Measurements from ENCODE around the gene AASS.

The AASS gene

GRCh38 chr7:122082160-122082559 is 61.9 kb downstream of the AASS start:
- H3K9ac ChIP-seq (ENCODE audit: low read length in 5 of 5) = no peak overlapping the region
- peaks cover 23 to 62% (median 44%) of the 10 kb centered on the region in 5 donors for H3K36me3 ChIP-seq (ENCODE audit: control insufficient read depth in 5 of 5, insufficient read depth in 5 of 5, low read length in 5 of 5)
- H3K4me1 ChIP-seq (ENCODE audit: control insufficient read depth in 5 of 5, insufficient read depth in 5 of 5, low read length in 5 of 5) = no peaks in the 10 kb centered on the region
- no peaks in the 10 kb centered on the region for H3K9me3 ChIP-seq (ENCODE audit: control insufficient read depth in 5 of 5, low read length in 5 of 5)
- no peak overlapping the region for H3K27ac ChIP-seq (ENCODE audit: low read depth, low read length)
- no peak overlapping the region for H3K4me3 ChIP-seq (ENCODE audit: low read depth in 1 of 5, low read length in 5 of 5)
- no peaks in the 10 kb centered on the region for H3K27me3 ChIP-seq (ENCODE audit: control insufficient read depth in 5 of 5, insufficient read depth in 4 of 5, low read length in 5 of 5)

GRCh38 chr7:122073635-122074034 is 70.4 kb downstream of the AASS start:
- H3K27ac ChIP-seq (ENCODE audit: low read depth, low read length) = no peak overlapping the region
- peaks cover 15 to 30% (median 26%) of the 10 kb centered on the region in 5 donors for H3K36me3 ChIP-seq (ENCODE audit: control insufficient read depth in 5 of 5, insufficient read depth in 5 of 5, low read length in 5 of 5)
- no peaks in the 10 kb centered on the region for H3K9me3 ChIP-seq (ENCODE audit: control insufficient read depth in 5 of 5, low read length in 5 of 5)
- H3K4me1 ChIP-seq (ENCODE audit: control insufficient read depth in 5 of 5, insufficient read depth in 5 of 5, low read length in 5 of 5) = no peaks in the 10 kb centered on the region
- no peak overlapping the region for H3K4me3 ChIP-seq (ENCODE audit: low read depth in 1 of 5, low read length in 5 of 5)
- H3K9ac ChIP-seq (ENCODE audit: low read length in 5 of 5) = no peak overlapping the region
- H3K27me3 ChIP-seq (ENCODE audit: control insufficient read depth in 5 of 5, insufficient read depth in 4 of 5, low read length in 5 of 5) = no peaks in the 10 kb centered on the region

- H3K27me3 ChIP-seq (ENCODE audit: control insufficient read depth in 5 of 5, insufficient read depth in 4 of 5, low read length in 5 of 5) = no peaks in the 10 kb centered on the region
- H3K9ac ChIP-seq (ENCODE audit: low read length in 5 of 5) = no peak overlapping the region
- no peak overlapping the region for H3K27ac ChIP-seq (ENCODE audit: low read depth, low read length)
- peaks cover 13 to 28% (median 25%) of the 10 kb centered on the region in 5 donors for H3K36me3 ChIP-seq (ENCODE audit: control insufficient read depth in 5 of 5, insufficient read depth in 5 of 5, low read length in 5 of 5)
- H3K4me1 ChIP-seq (ENCODE audit: control insufficient read depth in 5 of 5, insufficient read depth in 5 of 5, low read length in 5 of 5) = no peaks in the 10 kb centered on the region
- no peak overlapping the region for H3K4me3 ChIP-seq (ENCODE audit: low read depth in 1 of 5, low read length in 5 of 5)
- no peaks in the 10 kb centered on the region for H3K9me3 ChIP-seq (ENCODE audit: control insufficient read depth in 5 of 5, low read length in 5 of 5)
Measured at GRCh38 chr7:122072924-122073599, 71.0 kb downstream of the AASS start.

- no peak overlapping the region for H3K4me3 ChIP-seq (ENCODE audit: low read depth in 1 of 5, low read length in 5 of 5)
- no peaks in the 10 kb centered on the region for H3K9me3 ChIP-seq (ENCODE audit: control insufficient read depth in 5 of 5, low read length in 5 of 5)
- no peak overlapping the region for H3K9ac ChIP-seq (ENCODE audit: low read length in 5 of 5)
- peaks cover 5 to 22% (median 17%) of the 10 kb centered on the region in 5 donors for H3K36me3 ChIP-seq (ENCODE audit: control insufficient read depth in 5 of 5, insufficient read depth in 5 of 5, low read length in 5 of 5)
- H3K4me1 ChIP-seq (ENCODE audit: control insufficient read depth in 5 of 5, insufficient read depth in 5 of 5, low read length in 5 of 5) = no peaks in the 10 kb centered on the region
- H3K27me3 ChIP-seq (ENCODE audit: control insufficient read depth in 5 of 5, insufficient read depth in 4 of 5, low read length in 5 of 5) = no peaks in the 10 kb centered on the region
- no peak overlapping the region for H3K27ac ChIP-seq (ENCODE audit: low read depth, low read length)
Measured at GRCh38 chr7:122072272-122072671, 71.8 kb downstream of the AASS start.

- Histone ChIP-seq H3K9ac (ENCODE audit: low read length in 5 of 5) (no peak overlapping the region), H3K27ac (ENCODE audit: low read depth, low read length) (no peak overlapping the region), H3K4me3 (ENCODE audit: low read depth in 1 of 5, low read length in 5 of 5) (no peak overlapping the region), H3K27me3 (ENCODE audit: control insufficient read depth in 5 of 5, insufficient read depth in 4 of 5, low read length in 5 of 5) (peaks cover 0 to 3% (median 0%) of the 10 kb centered on the region in 5 donors), H3K9me3 (ENCODE audit: control insufficient read depth in 5 of 5, low read length in 5 of 5) (no peaks in the 10 kb centered on the region), H3K4me1 (ENCODE audit: control insufficient read depth in 5 of 5, insufficient read depth in 5 of 5, low read length in 5 of 5) (no peaks in the 10 kb centered on the region), H3K36me3 (ENCODE audit: control insufficient read depth in 5 of 5, insufficient read depth in 5 of 5, low read length in 5 of 5) (peaks cover 0 to 10% (median 7%) of the 10 kb centered on the region in 5 donors)
Measured at GRCh38 chr7:122070834-122071233, 73.2 kb downstream of the AASS start.

GRCh38 chr7:122070062-122070461 is 74.0 kb downstream of the AASS start:
- Histone ChIP-seq H3K4me3 (ENCODE audit: low read depth in 1 of 5, low read length in 5 of 5) (no peak overlapping the region), H3K27ac (ENCODE audit: low read depth, low read length) (no peak overlapping the region), H3K36me3 (ENCODE audit: control insufficient read depth in 5 of 5, insufficient read depth in 5 of 5, low read length in 5 of 5) (peaks cover 0 to 7% (median 4%) of the 10 kb centered on the region in 5 donors), H3K4me1 (ENCODE audit: control insufficient read depth in 5 of 5, insufficient read depth in 5 of 5, low read length in 5 of 5) (no peaks in the 10 kb centered on the region), H3K27me3 (ENCODE audit: control insufficient read depth in 5 of 5, insufficient read depth in 4 of 5, low read length in 5 of 5) (peaks cover 0 to 3% (median 0%) of the 10 kb centered on the region in 5 donors), H3K9ac (ENCODE audit: low read length in 5 of 5) (no peak overlapping the region), H3K9me3 (ENCODE audit: control insufficient read depth in 5 of 5, low read length in 5 of 5) (no peaks in the 10 kb centered on the region)

GRCh38 chr7:122068999-122069398 is 75.0 kb downstream of the AASS start:
- Histone ChIP-seq H3K4me3 (ENCODE audit: low read depth in 1 of 5, low read length in 5 of 5) (no peak overlapping the region), H3K36me3 (ENCODE audit: control insufficient read depth in 5 of 5, insufficient read depth in 5 of 5, low read length in 5 of 5) (no peaks in the 10 kb centered on the region), H3K9me3 (ENCODE audit: control insufficient read depth in 5 of 5, low read length in 5 of 5) (no peaks in the 10 kb centered on the region), H3K27ac (ENCODE audit: low read depth, low read length) (no peak overlapping the region), H3K27me3 (ENCODE audit: control insufficient read depth in 5 of 5, insufficient read depth in 4 of 5, low read length in 5 of 5) (peaks cover 0 to 3% (median 0%) of the 10 kb centered on the region in 5 donors), H3K4me1 (ENCODE audit: control insufficient read depth in 5 of 5, insufficient read depth in 5 of 5, low read length in 5 of 5) (no peaks in the 10 kb centered on the region), H3K9ac (ENCODE audit: low read length in 5 of 5) (no peak overlapping the region)

GRCh38 chr7:122068046-122068445 is 76.0 kb downstream of the AASS start:
- no peaks in the 10 kb centered on the region for H3K4me1 ChIP-seq (ENCODE audit: control insufficient read depth in 5 of 5, insufficient read depth in 5 of 5, low read length in 5 of 5)
- H3K36me3 ChIP-seq (ENCODE audit: control insufficient read depth in 5 of 5, insufficient read depth in 5 of 5, low read length in 5 of 5) = no peaks in the 10 kb centered on the region
- no peaks in the 10 kb centered on the region for H3K9me3 ChIP-seq (ENCODE audit: control insufficient read depth in 5 of 5, low read length in 5 of 5)
- H3K4me3 ChIP-seq (ENCODE audit: low read depth in 1 of 5, low read length in 5 of 5) = no peak overlapping the region
- H3K27me3 ChIP-seq (ENCODE audit: control insufficient read depth in 5 of 5, insufficient read depth in 4 of 5, low read length in 5 of 5) = peaks cover 0 to 3% (median 0%) of the 10 kb centered on the region in 5 donors
- H3K27ac ChIP-seq (ENCODE audit: low read depth, low read length) = no peak overlapping the region
- no peak overlapping the region for H3K9ac ChIP-seq (ENCODE audit: low read length in 5 of 5)

GRCh38 chr7:122067077-122067476 is 77.0 kb downstream of the AASS start:
- Histone ChIP-seq H3K27ac (ENCODE audit: low read depth, low read length) (no peak overlapping the region), H3K36me3 (ENCODE audit: control insufficient read depth in 5 of 5, insufficient read depth in 5 of 5, low read length in 5 of 5) (no peaks in the 10 kb centered on the region)

GRCh38 chr7:122064971-122065370 is 79.1 kb downstream of the AASS start:
- H3K27ac ChIP-seq (ENCODE audit: low read depth, low read length) = no peak overlapping the region
- no peak overlapping the region for H3K4me3 ChIP-seq (ENCODE audit: low read depth in 1 of 5, low read length in 5 of 5)
- no peaks in the 10 kb centered on the region for H3K36me3 ChIP-seq (ENCODE audit: control insufficient read depth in 5 of 5, insufficient read depth in 5 of 5, low read length in 5 of 5)
- no peaks in the 10 kb centered on the region for H3K4me1 ChIP-seq (ENCODE audit: control insufficient read depth in 5 of 5, insufficient read depth in 5 of 5, low read length in 5 of 5)
- H3K9ac ChIP-seq (ENCODE audit: low read length in 5 of 5) = no peak overlapping the region
- peaks cover 0 to 3% (median 0%) of the 10 kb centered on the region in 5 donors for H3K27me3 ChIP-seq (ENCODE audit: control insufficient read depth in 5 of 5, insufficient read depth in 4 of 5, low read length in 5 of 5)
- H3K9me3 ChIP-seq (ENCODE audit: control insufficient read depth in 5 of 5, low read length in 5 of 5) = no peaks in the 10 kb centered on the region

More at GRCh38 chr7:122067077-122067476, 77.0 kb downstream of the AASS start:
- H3K4me3 ChIP-seq (ENCODE audit: low read depth in 1 of 5, low read length in 5 of 5) = no peak overlapping the region
- peaks cover 0 to 3% (median 0%) of the 10 kb centered on the region in 5 donors for H3K27me3 ChIP-seq (ENCODE audit: control insufficient read depth in 5 of 5, insufficient read depth in 4 of 5, low read length in 5 of 5)
- H3K4me1 ChIP-seq (ENCODE audit: control insufficient read depth in 5 of 5, insufficient read depth in 5 of 5, low read length in 5 of 5) = no peaks in the 10 kb centered on the region
- H3K9me3 ChIP-seq (ENCODE audit: control insufficient read depth in 5 of 5, low read length in 5 of 5) = no peaks in the 10 kb centered on the region
- no peak overlapping the region for H3K9ac ChIP-seq (ENCODE audit: low read length in 5 of 5)

All from subcutaneous abdominal adipose tissue (tissue), 5 donors.